Tibial nerve (tissue), 4 donors: ENCODE data around the gene CDH18.

ENCODE experiments used
- CTCF ChIP-seq, 5 experiments: fragments of 200-600 bp in 3 of 5; fragments of 450-650 bp in 2 of 5; sonication (generic) in 3 of 5; IDR thresholded peaks; one replicate each; pipeline ENCODE4 v1.5.1; 2016 to 2019; ENCODE audit warnings: antibody characterized with exemption in 5 of 5, mild to moderate bottlenecking in 3 of 5, moderate library complexity in 2 of 5
- EP300 ChIP-seq, 2 donors: sonication (generic); formaldehyde crosslinking; IDR thresholded peaks; one replicate each; pipeline ENCODE4 v1.6.1; 2017; ENCODE audit warnings: antibody characterized with exemption in 2 of 2, mild to moderate bottlenecking in 1 of 2

- TF ChIP-seq EP300 (IDR thresholded peaks at IDR 0.05): no peak
- no peak for TF ChIP-seq CTCF (IDR thresholded peaks at IDR 0.05)
These were observed 491.9 kb downstream of the CDH18 start for GRCh38 chr5:19496056-19496455.
